DMS53 treated with DMSO at 0.1 percent for 48 hours (cell line): ENCODE measurements around the gene RAB11FIP4.

Source experiments
- DNase-seq: peaks from one replicate; lab custom pipeline; 2025; ENCODE audit not compliant: unreplicated experiment; lab: John Stamatoyannopoulos, UW

The RAB11FIP4 gene

GRCh38 chr17:31453896-31454295 is 62.4 kb downstream of the RAB11FIP4 start:
- DNase-seq = no peak

GRCh38 chr17:31456814-31457213 is 65.3 kb downstream of the RAB11FIP4 start:
- DNase-seq = no peak

GRCh38 chr17:31457391-31458234 is 66.1 kb downstream of the RAB11FIP4 start:
- no peak for DNase-seq

- no peak for DNase-seq
Observed at GRCh38 chr17:31458829-31459228, 67.4 kb downstream of the RAB11FIP4 start.

- no peak for DNase-seq
Observed at GRCh38 chr17:31459716-31460115, 68.2 kb downstream of the RAB11FIP4 start.

- no peak for DNase-seq
Observed at GRCh38 chr17:31460226-31460721, 68.8 kb downstream of the RAB11FIP4 start.

- no peak for DNase-seq
Observed at GRCh38 chr17:31461227-31461810, 69.8 kb downstream of the RAB11FIP4 start.

GRCh38 chr17:31462261-31462660 is 70.8 kb downstream of the RAB11FIP4 start:
- DNase-seq = no peak

GRCh38 chr17:31466096-31466760 is 74.8 kb downstream of the RAB11FIP4 start:
- no peak for DNase-seq

- DNase-seq = no peak
Observed at GRCh38 chr17:31467502-31468256, 76.2 kb downstream of the RAB11FIP4 start.

GRCh38 chr17:31469959-31470358 is 78.5 kb downstream of the RAB11FIP4 start:
- DNase-seq = no peak

- no peak for DNase-seq
Observed at GRCh38 chr17:31470592-31470991, 79.1 kb downstream of the RAB11FIP4 start.

GRCh38 chr17:31472137-31472536 is 80.7 kb downstream of the RAB11FIP4 start:
- DNase-seq = no peak

GRCh38 chr17:31475378-31476162 is 84.1 kb downstream of the RAB11FIP4 start:
- no peak for DNase-seq

- DNase-seq = no peak
Observed at GRCh38 chr17:31476525-31477416, 85.3 kb downstream of the RAB11FIP4 start.

GRCh38 chr17:31477417-31478055 is 86.1 kb downstream of the RAB11FIP4 start:
- no peak for DNase-seq

- no peak for DNase-seq
Observed at GRCh38 chr17:31479062-31479408, 87.6 kb downstream of the RAB11FIP4 start.

GRCh38 chr17:31479524-31479923 is 88.0 kb downstream of the RAB11FIP4 start:
- no peak for DNase-seq

GRCh38 chr17:31480067-31480466 is 88.6 kb downstream of the RAB11FIP4 start:
- DNase-seq = no peak
